Activated CD8-positive, alpha-beta memory T cell treated with anti-CD3 and anti-CD28 coated beads, Interleukin-2, amount 50 U/mL, for 1 hour (primary cell): ENCODE results near the gene ITGB8.
"Not testable (repeated sequence)": the region's sequence is repeated elsewhere in the genome, so short reads cannot be mapped to it uniquely, and the experiment has no call there.

ENCODE experiments used
- DNase-seq: peaks from one replicate; pipeline ENCODE4 v3.0.0-alpha.2; 2020; ENCODE audit errors: extremely low read depth

The ITGB8 gene

DNA sequence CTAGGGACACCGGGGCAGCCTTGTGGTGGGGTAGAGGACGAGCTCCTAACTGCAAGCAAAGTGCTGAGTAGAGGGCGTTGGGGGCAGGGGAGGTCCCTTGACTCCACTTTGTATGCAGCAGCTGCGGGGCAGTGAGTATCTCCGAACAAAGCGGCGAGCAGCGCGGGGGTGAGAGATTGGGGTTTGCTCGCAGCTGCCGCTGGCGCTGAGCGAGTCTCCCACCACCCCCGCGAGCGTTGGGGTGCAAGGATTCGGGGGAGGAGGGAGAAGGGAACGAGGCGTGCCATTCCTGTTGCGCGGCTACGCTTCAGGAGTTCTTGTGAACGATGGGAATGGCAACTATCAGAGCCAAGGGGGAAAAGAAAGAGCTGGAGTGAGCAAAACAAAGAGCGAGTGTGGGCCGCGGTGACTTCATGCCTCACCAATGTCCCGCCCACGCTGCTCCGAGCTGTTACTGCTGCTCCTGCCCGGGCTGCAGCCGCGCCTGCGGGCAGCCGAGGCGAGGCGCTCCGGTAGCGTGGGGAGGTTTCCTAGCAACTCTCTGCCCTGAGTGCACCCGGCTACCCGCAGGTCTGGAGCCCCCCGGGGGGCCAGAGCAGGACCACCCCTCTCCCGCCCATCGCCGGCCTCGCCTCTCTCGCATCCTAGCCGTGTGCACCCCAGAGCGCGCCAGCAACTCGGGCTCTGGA lies at the start of gene ITGB8:
ITGB8 (plus strand) TSS at position 662 of the 689 bp plus-strand sequence. CDS start 907 bp downstream, outside the sequence.
- no peak for DNase-seq

- no peak for DNase-seq
Observed at GRCh38 chr7:20282959-20283358, 47.7 kb upstream of the ITGB8 start.

- no peak for DNase-seq
Observed at GRCh38 chr7:20283385-20283784, 47.3 kb upstream of the ITGB8 start.

GRCh38 chr7:20284003-20284770 lies 46.5 kb upstream of the ITGB8 start:
- no peak for DNase-seq

DNA sequence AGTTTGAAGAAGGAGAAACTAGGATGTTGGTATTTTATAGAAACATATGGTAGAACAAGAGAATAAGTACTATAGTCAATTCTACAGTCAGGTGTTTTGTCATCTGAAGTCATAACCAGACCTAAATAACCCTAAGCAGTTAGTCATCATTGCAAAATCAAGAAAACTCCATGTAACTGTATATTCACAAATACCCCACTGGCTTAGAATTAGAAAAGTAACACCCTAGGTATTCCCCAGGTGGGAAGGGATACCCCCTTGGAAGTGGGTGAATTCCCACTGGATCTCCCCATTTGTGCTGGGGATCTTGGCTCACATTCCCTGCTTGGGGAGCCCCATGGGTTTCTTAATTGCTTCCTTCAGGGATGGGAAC lies 45.9 kb upstream of the ITGB8 start:
- no peak for DNase-seq

DNA sequence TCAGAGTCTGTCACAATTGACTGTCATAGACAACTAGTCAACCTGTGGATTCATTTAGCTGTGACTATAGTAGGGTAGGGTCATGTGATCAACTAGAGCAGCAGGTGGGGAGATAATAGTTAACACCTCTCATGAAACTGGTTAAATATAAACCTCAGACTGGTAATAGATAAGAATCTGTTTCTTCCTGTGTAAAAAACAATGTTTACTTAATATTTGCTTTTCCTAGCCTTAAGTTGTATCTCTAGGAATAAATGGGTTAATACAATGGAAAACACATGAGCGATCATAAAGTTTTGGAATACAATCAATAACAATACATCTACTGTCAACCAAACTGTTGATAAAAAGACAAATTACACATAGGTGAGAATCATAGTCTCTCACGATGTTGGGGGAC lies 43.4 kb upstream of the ITGB8 start:
- no peak for DNase-seq

GRCh38 chr7:20288036-20288435 lies 42.7 kb upstream of the ITGB8 start:
- DNase-seq: no peak

- DNase-seq: no peak
Observed at GRCh38 chr7:20290505-20291111, 40.1 kb upstream of the ITGB8 start.

- DNase-seq: no peak
Observed at GRCh38 chr7:20293336-20293735, 37.4 kb upstream of the ITGB8 start.

GRCh38 chr7:20296444-20296843 lies 34.3 kb upstream of the ITGB8 start:
- no peak for DNase-seq

DNA sequence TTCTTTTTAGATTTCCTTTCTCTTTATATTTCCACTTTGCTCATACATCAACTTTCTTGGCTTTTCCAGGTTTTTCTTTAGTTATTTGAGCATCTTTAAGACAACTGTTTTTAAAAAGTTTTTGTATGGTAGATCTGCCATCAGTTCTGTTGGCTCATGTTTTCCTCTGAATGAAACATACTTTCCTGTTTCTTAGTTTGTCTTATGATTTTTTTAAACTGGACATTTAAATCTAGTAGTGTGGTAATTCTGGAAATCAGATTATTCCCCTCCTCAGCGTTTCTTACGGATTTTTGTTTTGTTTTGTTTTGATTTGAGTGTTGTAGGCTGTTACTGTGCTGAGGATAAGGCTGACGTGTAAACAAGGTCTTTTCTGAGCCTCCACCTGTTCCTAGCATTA lies 33.8 kb upstream of the ITGB8 start:
- no peak for DNase-seq

- DNase-seq: no peak
Observed at GRCh38 chr7:20298486-20298901, 32.2 kb upstream of the ITGB8 start.

DNA sequence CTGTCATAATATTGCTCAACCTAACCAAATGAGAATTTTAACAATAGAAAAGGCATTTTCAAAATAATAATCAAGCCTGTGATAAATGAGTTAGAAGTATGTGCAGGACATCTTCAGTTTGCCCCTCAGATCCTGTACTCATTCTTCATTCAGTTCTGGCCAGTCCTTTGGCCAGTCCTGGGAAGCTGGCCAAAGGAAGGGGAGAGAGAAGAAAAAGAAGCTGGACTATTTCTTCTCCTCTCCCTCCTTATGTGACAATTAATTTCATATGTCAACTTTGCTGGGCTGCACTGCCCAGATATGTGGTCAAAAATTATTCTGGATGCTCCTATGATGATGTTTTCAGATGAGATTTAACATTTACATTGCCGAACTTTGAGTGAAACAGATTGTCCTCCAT lies 31.6 kb upstream of the ITGB8 start:
- no peak for DNase-seq

DNA sequence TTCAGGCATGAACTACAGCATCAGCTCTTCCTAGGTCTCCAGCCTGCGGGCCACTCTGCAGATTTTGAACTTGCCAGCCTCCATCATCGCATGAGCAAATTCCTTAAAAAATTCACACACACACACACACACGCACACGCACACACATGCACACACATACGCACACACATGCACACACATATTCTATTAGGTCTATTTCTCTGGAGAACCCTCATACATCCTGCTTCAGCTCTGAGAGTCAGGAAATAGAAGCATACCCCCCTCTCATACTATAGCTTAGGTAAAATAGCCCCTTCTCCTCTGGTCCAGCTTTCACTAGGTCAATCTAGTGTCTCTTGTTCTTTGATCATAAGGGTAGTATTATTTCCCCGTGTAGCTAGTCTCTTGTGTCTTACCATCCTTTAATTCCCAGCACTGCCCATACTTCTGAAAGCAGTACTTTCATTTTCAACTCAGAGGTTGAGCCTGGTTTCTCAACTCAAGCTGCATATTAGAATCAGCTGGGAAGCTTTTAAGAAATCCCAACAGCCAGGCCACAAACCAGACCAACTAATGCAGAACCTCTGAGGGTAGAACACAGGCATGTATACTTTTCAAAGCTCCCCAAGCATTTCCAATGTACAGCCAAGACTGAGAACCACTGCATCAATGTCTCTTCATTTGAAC lies 30.9 kb upstream of the ITGB8 start:
- DNase-seq: no peak

DNA sequence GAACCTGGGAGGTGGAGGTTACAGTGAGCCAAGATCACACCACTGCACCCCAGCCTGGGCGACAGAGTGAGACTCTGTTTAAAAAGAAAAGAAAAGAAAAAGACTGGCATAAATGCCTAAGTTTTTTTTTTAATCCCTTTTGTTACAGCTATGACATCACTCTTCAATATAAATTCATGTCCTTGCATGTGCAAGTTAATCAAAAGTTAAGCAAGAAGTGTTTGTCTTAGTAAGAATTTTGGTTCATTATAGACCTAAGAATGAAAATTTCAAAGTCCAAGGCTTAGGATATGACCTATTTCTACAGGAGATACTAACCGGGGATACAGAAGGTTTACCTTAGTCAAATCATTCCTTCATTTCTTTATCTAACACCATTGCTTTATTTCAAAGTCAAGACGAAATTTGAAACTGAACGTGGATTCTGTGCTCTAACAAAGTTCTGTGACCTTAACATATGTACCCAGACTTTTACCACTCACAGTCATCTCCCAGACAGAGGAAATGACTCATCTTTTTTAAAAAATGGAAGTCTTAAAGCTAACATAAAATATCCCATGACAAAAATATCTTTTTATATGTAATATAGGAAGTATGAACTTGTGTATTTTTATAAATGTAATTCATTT lies 29.3 kb upstream of the ITGB8 start:
- DNase-seq: no peak

GRCh38 chr7:20302300-20302699 lies 28.4 kb upstream of the ITGB8 start:
- not testable (repeated sequence) for DNase-seq

DNA sequence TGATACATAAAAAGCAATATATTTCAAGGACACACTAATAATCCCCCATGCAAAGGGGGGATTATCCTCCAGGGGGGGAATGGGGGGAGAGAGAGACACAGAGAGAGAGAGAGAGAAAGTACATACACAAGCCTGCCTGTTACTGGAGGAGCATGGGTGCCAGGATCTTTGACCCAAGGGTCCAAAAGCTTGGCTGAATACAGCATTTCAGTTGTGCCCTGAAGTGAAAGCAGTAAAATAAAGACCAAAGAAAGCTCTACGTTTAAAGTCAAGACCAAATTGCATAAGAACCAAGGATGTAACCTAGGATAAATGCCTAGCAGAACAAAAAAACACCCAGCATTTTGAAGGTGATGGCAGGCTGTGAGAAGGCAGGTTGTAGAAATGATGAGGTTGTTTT lies 27.8 kb upstream of the ITGB8 start:
- no peak for DNase-seq

GRCh38 chr7:20304366-20304765 lies 26.3 kb upstream of the ITGB8 start:
- DNase-seq: no peak

- no peak for DNase-seq
Observed at GRCh38 chr7:20305726-20306125, 25.0 kb upstream of the ITGB8 start.

DNA sequence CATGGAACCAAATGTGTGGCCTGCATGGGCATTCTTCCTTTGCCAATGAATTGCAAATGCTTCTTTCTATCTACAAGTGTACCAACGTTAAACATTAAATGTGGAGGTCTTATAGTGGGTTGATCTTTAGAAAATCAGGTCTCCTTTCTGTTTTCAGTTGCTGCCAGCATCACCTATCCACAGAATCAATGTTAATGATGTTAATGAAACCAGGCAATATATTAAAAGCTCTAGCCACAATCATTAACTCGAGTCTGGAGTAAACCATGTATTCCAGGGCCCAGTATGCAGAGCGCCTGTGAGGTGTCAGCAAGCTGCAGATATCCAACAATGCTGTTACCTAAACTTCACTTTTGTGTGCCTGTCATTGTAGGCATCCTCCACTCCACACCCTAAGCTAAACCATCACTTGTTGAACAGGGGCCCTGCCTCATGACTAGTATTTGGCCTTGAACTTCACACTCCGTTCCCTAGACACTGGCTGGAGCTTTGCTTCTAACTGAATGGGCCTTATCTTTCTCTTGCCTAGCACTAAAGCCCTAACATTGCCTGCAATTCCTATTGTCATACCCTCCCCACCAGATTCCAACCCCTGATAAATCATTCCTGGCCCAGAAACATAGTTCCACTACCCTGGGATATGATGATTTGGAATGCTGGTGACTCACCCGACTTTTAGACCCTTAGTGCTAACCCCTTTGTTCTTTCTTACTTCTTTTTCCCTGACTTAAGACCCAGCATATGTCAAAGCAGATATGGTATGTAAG lies 24.3 kb upstream of the ITGB8 start:
- no peak for DNase-seq

GRCh38 chr7:20307119-20307518 lies 23.6 kb upstream of the ITGB8 start:
- DNase-seq: no peak
